IPS DF 4.7 (cell line): ENCODE measurements around the gene IRX4.
"Not testable (repeated sequence)": the region's sequence is repeated elsewhere in the genome, so short reads cannot be mapped to it uniquely, and the experiment has no call there.

Source experiments
- DNase-seq: peaks from one replicate; pipeline ENCODE4 v3.0.0-alpha.2; 2013; ENCODE audit warnings: low spot score; ENCODE audit errors: extremely low read depth

Gene IRX4

GRCh38 chr5:1860949-1861348 lies 21.8 kb downstream of the IRX4 start:
- DNase-seq = no peak

GRCh38 chr5:1860021-1860610 lies 22.6 kb downstream of the IRX4 start:
- DNase-seq = no peak

GRCh38 chr5:1859099-1859498 lies 23.6 kb downstream of the IRX4 start:
- no peak for DNase-seq

- no peak for DNase-seq
These were observed 24.3 kb downstream of the IRX4 start for GRCh38 chr5:1858436-1858835.

- DNase-seq = no peak
These were observed 25.5 kb downstream of the IRX4 start for GRCh38 chr5:1857256-1857600.

GRCh38 chr5:1856596-1857255 lies 26.0 kb downstream of the IRX4 start:
- DNase-seq = no peak

GRCh38 chr5:1855596-1855995 lies 27.1 kb downstream of the IRX4 start:
- DNase-seq = no peak

GRCh38 chr5:1855075-1855474 lies 27.6 kb downstream of the IRX4 start:
- DNase-seq = no peak

- no peak for DNase-seq
These were observed 29.2 kb downstream of the IRX4 start for GRCh38 chr5:1853531-1853930.

- DNase-seq = no peak
These were observed 30.3 kb downstream of the IRX4 start for GRCh38 chr5:1852324-1852947.

- DNase-seq = no peak
These were observed 31.3 kb downstream of the IRX4 start for GRCh38 chr5:1851290-1851934.

GRCh38 chr5:1850324-1851154 lies 32.2 kb downstream of the IRX4 start:
- DNase-seq = no peak

GRCh38 chr5:1847611-1848010 lies 35.1 kb downstream of the IRX4 start:
- no peak for DNase-seq

GRCh38 chr5:1847056-1847455 lies 35.7 kb downstream of the IRX4 start:
- DNase-seq = no peak

- no peak for DNase-seq
These were observed 36.1 kb downstream of the IRX4 start for GRCh38 chr5:1846583-1846982.

- no peak for DNase-seq
These were observed 37.0 kb downstream of the IRX4 start for GRCh38 chr5:1845696-1846095.

- no peak for DNase-seq
These were observed 37.9 kb downstream of the IRX4 start for GRCh38 chr5:1844708-1845436.

- DNase-seq = not testable (repeated sequence)
These were observed 39.0 kb downstream of the IRX4 start for GRCh38 chr5:1843761-1844160.

- DNase-seq = no peak
These were observed 40.5 kb downstream of the IRX4 start for GRCh38 chr5:1842004-1842819.
